Thymus (tissue), 11 donors: Measurements from ENCODE around the gene RGS14. TPM values are rescaled to one million over a fixed set of nuclear protein-coding genes. Genes with fewer than 3 reads are reported as not detected.

Source experiments
- DNase-seq, 9 donors: peaks; one replicate each; pipeline ENCODE4 v3.0.0-alpha.2; 2013; ENCODE audit warnings: low spot score in 9 of 9, low read depth in 6 of 9, missing footprints in 1 of 9
- H3K27ac ChIP-seq, 2 donors: one replicate each; pipeline ENCODE4 v1.5.1; 2013; ENCODE audit warnings: control low read depth in 1 of 2, low read depth in 1 of 2, low read length in 1 of 2, mild to moderate bottlenecking in 1 of 2, moderate library complexity in 1 of 2
- H3K27me3 ChIP-seq, 2 donors: one replicate each; pipeline ENCODE4 v1.5.1; 2013; ENCODE audit warnings: low read length in 1 of 2; ENCODE audit not compliant: control insufficient read depth in 2 of 2, insufficient read depth in 1 of 2
- H3K36me3 ChIP-seq, 2 donors: one replicate each; pipeline ENCODE4 v1.5.1; 2013; ENCODE audit warnings: low read length in 1 of 2, mild to moderate bottlenecking in 1 of 2, moderate library complexity in 1 of 2; ENCODE audit not compliant: control insufficient read depth in 2 of 2, insufficient read depth in 2 of 2
- H3K4me1 ChIP-seq, 2 donors: one replicate each; pipeline ENCODE4 v1.5.1; 2013; ENCODE audit warnings: low read length in 2 of 2; ENCODE audit not compliant: control insufficient read depth in 2 of 2, insufficient read depth in 2 of 2
- H3K4me3 ChIP-seq, 2 donors: one replicate each; pipeline ENCODE4 v1.5.1; 2013; ENCODE audit warnings: low read length in 2 of 2, control low read depth in 1 of 2, mild to moderate bottlenecking in 1 of 2
- H3K9me3 ChIP-seq, 2 donors: one replicate each; pipeline ENCODE4 v1.5.1; 2013; ENCODE audit warnings: low read length in 1 of 2, mild to moderate bottlenecking in 1 of 2; ENCODE audit not compliant: control insufficient read depth in 2 of 2, insufficient read depth in 1 of 2
- WGBS: extraction: QIAGEN DNeasy Blood & Tissue Kit; methylation state at CpG from one replicate; pipeline ENCODE4 v1.1.7; 2013; 5-methylcytosine and 5-hydroxymethylcytosine counted together
- polyA plus RNA-seq: library from polyadenylated mRNA; stranded (reverse); fragments of 200-250 nt; gene quantifications from one replicate; pipeline ENCODE4 v1.2.3, GENCODE V29; 2013
- total RNA-seq: library from RNA; stranded (reverse); fragments of 120-200 nt; gene quantifications from one replicate; pipeline ENCODE4 v1.2.4, GENCODE V29; 2013
- donor health status: healthy.

RGS14 gene
- total and polyA plus RNA-seq, 2 donors: 49.5 to 52.7 TPM

DNA sequence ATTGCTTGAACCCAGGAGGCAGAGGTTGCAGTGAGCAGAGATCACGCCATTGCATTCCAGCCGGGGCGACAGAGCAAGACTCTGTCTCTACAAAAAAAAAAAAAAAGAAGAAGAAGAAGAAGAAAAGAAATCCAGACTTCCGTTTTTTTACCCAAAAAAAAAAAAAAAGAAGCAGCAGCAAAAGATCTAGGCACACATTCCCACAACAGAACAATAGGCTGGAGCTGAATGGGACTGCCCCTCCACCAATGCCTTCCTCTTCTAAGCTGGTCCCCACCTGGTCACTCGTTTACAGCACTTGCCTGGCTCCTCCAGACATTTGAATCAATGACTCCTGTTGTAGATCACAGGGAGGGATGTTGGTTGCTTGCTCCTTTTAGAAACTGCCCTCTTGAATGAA, 4.6 kb upstream of the RGS14 start:
- Histone ChIP-seq H3K36me3 (peaks cover 6 to 12% of the 10 kb centered on the region in 2 donors), H3K27ac (no peak overlapping the region), H3K9me3 (peaks cover 0 to 12% of the 10 kb centered on the region in 2 donors), H3K4me3 (no peak overlapping the region), H3K27me3 (no peaks in the 10 kb centered on the region), H3K4me1 (peaks cover 34 to 60% of the 10 kb centered on the region in 2 donors)
- WGBS: 69% methylated on average over 5 of the region's 5 CpGs
- DNase-seq: no peak

DNA sequence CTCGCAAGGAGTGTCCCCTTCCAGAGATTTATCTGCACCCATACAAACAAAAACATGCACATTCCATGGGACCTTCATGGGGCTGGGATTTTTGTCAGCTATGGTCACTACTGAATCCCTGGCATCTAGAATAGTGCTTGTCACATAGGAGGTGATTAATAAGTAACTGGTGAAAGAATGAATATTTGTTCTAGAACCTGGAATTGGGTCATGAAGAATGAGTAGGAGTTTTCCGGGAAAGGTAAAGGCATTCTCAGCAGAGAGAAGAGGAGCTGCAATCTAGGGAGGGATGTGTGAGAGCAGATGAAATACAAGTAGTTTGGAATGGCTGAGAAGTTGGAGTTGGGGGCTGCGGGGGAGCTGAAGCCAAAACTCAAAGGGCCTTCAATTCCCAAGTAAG, 3.5 kb upstream of the RGS14 start:
- Histone ChIP-seq H3K36me3 (peaks cover 3 to 9% of the 10 kb centered on the region in 2 donors), H3K9me3 (peaks cover 0 to 16% of the 10 kb centered on the region in 2 donors), H3K4me3 (no peak overlapping the region), H3K27ac (no peak overlapping the region), H3K27me3 (no peaks in the 10 kb centered on the region), H3K4me1 (peaks cover 42 to 68% of the 10 kb centered on the region in 2 donors)
- 98% methylated on average over 3 of the region's 3 CpGs for WGBS
- no peak for DNase-seq

DNA sequence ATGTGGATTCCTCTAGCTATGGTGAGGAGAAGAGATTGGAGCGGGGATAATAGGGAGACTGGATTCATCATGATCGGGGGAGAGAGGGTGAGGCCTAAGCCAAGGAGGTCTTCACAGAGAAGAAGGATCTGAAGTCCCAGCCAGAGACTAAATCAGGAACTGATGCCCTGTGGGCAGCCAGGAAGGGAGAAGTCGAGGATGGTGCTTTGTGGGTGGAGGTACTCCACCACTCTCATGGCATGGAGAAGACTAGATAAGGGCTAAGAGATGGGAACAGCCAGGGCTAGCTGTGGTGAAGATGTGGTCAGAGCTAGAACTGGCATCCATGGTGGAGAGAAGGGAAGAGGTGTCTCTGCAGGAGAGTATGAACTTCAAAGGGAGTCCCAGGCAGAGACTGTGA, 3.0 kb upstream of the RGS14 start:
- WGBS: 73% methylated on average over 3 of the region's 3 CpGs
- no peak for DNase-seq
- Histone ChIP-seq H3K27me3 (no peaks in the 10 kb centered on the region), H3K36me3 (peaks cover 4 to 6% of the 10 kb centered on the region in 2 donors), H3K27ac (no peak overlapping the region), H3K9me3 (peaks cover 0 to 16% of the 10 kb centered on the region in 2 donors), H3K4me1 (peaks cover 46 to 73% of the 10 kb centered on the region in 2 donors), H3K4me3 (no peak overlapping the region)

DNA sequence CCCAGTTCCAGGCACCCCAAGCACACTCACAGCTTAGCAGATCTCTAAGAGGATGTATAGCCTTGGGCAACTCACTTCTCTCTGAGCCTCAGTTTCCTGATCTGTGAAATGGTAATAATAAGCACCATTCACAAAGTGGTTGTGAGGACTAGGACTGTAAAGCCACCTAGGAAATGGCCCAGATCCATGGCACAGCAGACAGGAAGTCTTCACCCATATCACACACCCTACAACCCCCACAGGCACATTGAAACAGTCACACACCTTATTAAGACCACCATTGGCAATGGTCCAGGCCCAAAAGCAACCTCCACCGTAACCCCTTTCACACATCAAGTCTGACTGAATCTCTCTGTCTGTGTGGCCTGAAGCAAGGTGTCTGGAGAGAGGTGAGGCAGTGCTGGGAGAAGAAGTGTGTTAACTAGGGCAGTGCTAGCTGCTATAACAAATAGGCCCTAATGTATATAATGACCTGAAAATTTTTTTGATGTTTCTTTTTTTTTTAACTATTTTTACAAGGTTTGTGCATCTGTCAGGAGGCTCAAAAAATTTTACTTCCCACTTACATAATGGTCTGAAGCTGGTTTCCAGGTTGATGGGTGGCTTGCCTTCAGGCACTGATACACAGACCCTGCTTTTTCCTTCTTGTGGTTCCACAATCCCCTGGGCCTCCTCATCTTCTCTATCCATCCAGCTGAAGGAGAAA, 2.4 kb upstream of the RGS14 start:
- no peak for DNase-seq

DNA sequence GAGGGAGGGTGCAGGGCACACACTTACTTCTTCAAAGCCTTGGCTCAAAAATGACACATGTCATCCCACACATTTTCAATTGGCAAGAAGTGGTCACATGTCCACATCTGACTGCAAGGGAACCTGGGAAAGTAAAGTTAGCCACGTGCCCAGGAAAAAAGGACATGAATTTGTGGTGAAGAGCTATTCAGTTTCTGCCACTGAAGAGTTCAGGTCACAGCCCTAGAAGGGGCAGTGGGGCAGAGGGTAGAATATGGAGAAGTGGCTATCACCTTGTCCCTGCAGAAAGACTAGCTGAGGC, 1.9 kb upstream of the RGS14 start:
- no peaks in the 10 kb centered on the region for H3K27me3 ChIP-seq
- 15% methylated on average over 1 of the region's 1 CpG for WGBS
- H3K9me3 ChIP-seq: peaks cover 0 to 16% of the 10 kb centered on the region in 2 donors
- no peak for DNase-seq
- H3K27ac ChIP-seq: peak overlapping the region in 1 of 2 donors; percentile 87
- peaks cover 44 to 71% of the 10 kb centered on the region in 2 donors for H3K4me1 ChIP-seq
- H3K4me3 ChIP-seq: no peak overlapping the region
- peaks cover 0 to 6% of the 10 kb centered on the region in 2 donors for H3K36me3 ChIP-seq

More for the DNA sequence above, 2.4 kb upstream of the RGS14 start:
- H3K4me3 ChIP-seq: no peak overlapping the region
- peaks cover 0 to 6% of the 10 kb centered on the region in 2 donors for H3K36me3 ChIP-seq
- peaks cover 0 to 16% of the 10 kb centered on the region in 2 donors for H3K9me3 ChIP-seq
- peak overlapping the region in 1 of 2 donors; percentile 87 for H3K27ac ChIP-seq
- WGBS: 50% methylated on average over 1 of the region's 1 CpG
- H3K27me3 ChIP-seq: no peaks in the 10 kb centered on the region
- H3K4me1 ChIP-seq: peaks cover 47 to 73% of the 10 kb centered on the region in 2 donors

DNA sequence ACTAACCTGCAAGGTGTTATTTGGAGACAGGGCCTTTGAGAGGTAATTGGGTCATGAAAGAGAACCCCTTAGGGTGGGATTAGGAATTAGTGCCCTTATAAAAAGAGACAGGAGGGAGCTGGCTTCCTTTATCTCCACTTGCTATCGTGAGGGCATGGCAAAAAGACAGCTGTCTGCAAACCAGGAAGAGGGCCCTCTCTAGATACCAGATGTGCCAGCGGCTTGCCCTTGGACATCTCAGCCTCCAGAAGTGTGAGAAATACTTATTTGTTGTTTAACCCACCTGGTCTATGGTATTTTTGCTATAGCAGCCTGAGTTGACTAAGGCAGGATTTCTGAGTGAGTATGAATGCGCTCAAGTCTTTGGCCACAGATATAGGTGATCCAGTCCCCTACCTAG, 978 bp upstream of the RGS14 start:
- DNase-seq: peak in 1 of 9 donors; percentile 53
- WGBS: 33% methylated on average over 3 of the region's 3 CpGs
- Histone ChIP-seq H3K9me3 (peaks cover 0 to 16% of the 10 kb centered on the region in 2 donors), H3K4me1 (peaks cover 54 to 74% of the 10 kb centered on the region in 2 donors), H3K4me3 (no peak overlapping the region), H3K36me3 (peaks cover 0 to 6% of the 10 kb centered on the region in 2 donors), H3K27me3 (no peaks in the 10 kb centered on the region), H3K27ac (peak overlapping the region; percentile 87 to 91)

DNA sequence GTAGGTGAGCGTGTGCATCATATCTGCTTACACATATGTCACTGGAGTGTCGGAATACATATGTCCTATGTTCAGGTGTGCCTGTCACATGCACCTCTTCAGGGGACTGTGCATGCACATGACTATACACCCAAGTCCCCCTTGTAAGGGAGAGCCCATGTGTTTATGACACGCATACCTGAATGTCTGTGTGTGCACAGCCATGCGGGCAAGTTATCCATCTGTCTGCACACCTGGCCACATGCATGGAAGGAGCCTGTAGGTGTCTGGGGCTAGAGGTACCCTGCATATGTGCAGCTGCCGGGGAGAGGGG, 622 bp upstream of the RGS14 start:
- Histone ChIP-seq H3K4me1 (peaks cover 56 to 74% of the 10 kb centered on the region in 2 donors), H3K27ac (peak overlapping the region; percentile 87 to 91), H3K4me3 (peak overlapping the region in 1 of 2 donors; percentile 85)

DNA sequence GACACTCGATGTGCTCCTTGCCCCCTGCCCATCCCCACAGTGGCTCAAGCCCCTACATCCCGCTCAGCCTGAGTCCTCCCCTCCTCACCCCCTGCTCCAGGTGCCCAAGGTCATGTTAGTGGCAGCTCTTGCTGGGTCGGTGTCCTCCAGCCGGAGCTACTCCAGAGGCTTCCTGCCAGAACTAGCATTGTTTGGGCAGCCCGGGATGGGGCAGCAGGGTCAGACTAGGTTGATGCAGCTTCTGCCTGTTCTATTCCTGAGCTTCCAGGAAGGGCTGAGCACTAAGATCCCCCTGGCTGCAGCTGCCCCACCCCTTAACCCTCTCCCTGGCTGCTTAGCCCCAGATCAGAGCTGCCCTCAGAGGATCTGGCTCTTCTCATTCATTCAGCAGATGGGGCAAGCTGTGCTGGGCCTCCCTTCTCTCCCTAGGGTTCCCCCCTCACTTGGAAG, 671 bp downstream of the RGS14 start:
- Histone ChIP-seq H3K4me3 (peak overlapping the region; percentile 81 to 85), H3K9me3 (peaks cover 0 to 13% of the 10 kb centered on the region in 2 donors), H3K4me1 (peaks cover 65 to 84% of the 10 kb centered on the region in 2 donors), H3K36me3 (peaks cover 0 to 6% of the 10 kb centered on the region in 2 donors), H3K27me3 (no peaks in the 10 kb centered on the region), H3K27ac (peak overlapping the region; percentile 71 to 87)
- no peak for DNase-seq
- WGBS: 7% methylated on average over 5 of the region's 5 CpGs

More for the DNA sequence above, 622 bp upstream of the RGS14 start:
- H3K27me3 ChIP-seq: no peaks in the 10 kb centered on the region
- H3K9me3 ChIP-seq: peaks cover 0 to 14% of the 10 kb centered on the region in 2 donors
- no peak for DNase-seq
- 49% methylated on average over 5 of the region's 5 CpGs for WGBS
- peaks cover 0 to 6% of the 10 kb centered on the region in 2 donors for H3K36me3 ChIP-seq

DNA sequence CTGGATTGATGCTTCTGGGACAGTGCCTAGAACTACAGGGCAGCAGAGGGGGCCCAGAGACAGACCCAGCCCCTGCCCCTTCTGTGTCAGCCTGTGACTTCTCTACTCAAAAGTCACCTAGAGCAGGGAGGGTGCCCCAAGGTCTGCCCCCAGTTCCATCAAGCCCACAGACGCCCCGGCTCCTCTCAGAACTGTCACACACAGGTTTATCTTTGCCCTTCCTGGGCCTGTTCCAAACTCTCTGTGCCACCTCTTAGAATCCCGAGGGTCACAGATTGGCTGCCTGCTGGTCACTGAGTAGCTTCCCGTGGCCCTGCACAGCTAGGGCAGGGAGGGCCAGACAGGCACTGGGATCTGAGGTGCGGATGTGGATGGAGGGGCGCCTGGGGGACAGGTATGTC, 1.7 kb downstream of the RGS14 start:
- Histone ChIP-seq H3K27ac (no peak overlapping the region), H3K9me3 (peaks cover 0 to 13% of the 10 kb centered on the region in 2 donors), H3K4me1 (peaks cover 68 to 95% of the 10 kb centered on the region in 2 donors), H3K27me3 (no peaks in the 10 kb centered on the region), H3K4me3 (peak overlapping the region in 1 of 2 donors; percentile 85), H3K36me3 (peaks cover 0 to 6% of the 10 kb centered on the region in 2 donors)
- no peak for DNase-seq
- WGBS: 91% methylated on average over 6 of the region's 6 CpGs
